T-helper 1 cell treated with Interleukin-12 subunit alpha and Interleukin-12 subunit beta and Interleukin-4 antibody, amounts not matched to agents 30 μg/mL and 1 μg/mL, for 36 hours (primary cell): ENCODE results near the gene TREX2.

Experiments
- H3K27ac Mint-ChIP-seq: one replicate; pipeline ENCODE4 v1.8.0; 2021; ENCODE audit warnings: mild to moderate bottlenecking, mixed read lengths
- H3K27me3 Mint-ChIP-seq: one replicate; pipeline ENCODE4 v1.8.0; 2021; ENCODE audit warnings: low read depth, mixed read lengths
- H3K36me3 Mint-ChIP-seq: one replicate; pipeline ENCODE4 v1.8.0; 2021; ENCODE audit warnings: low read depth, mixed read lengths
- H3K4me1 Mint-ChIP-seq: one replicate; pipeline ENCODE4 v1.8.0; 2021; ENCODE audit warnings: low read depth, mixed read lengths
- H3K4me3 Mint-ChIP-seq: one replicate; pipeline ENCODE4 v1.8.0; 2021; ENCODE audit warnings: mild to moderate bottlenecking, moderate library complexity, mixed read lengths
- H3K9me3 Mint-ChIP-seq: one replicate; pipeline ENCODE4 v1.8.0; 2021; ENCODE audit warnings: mixed read lengths

The TREX2 gene

GRCh38 chrX:153468008-153468580, 22.2 kb upstream of the TREX2 start:
- Mint-ChIP-seq H3K4me3 (peak overlapping the region; percentile 10), H3K27ac (no peak overlapping the region), H3K27me3 (no peaks in the 10 kb centered on the region), H3K4me1 (peaks cover 5% of the 10 kb centered on the region), H3K36me3 (no peaks in the 10 kb centered on the region), H3K9me3 (no peaks in the 10 kb centered on the region)

- no peaks in the 10 kb centered on the region for H3K9me3 Mint-ChIP-seq
- H3K4me3 Mint-ChIP-seq, result no peak overlapping the region
- peaks cover 1% of the 10 kb centered on the region for H3K36me3 Mint-ChIP-seq
- H3K4me1 Mint-ChIP-seq, result peaks cover 2% of the 10 kb centered on the region
- H3K27ac Mint-ChIP-seq, result no peak overlapping the region
- no peaks in the 10 kb centered on the region for H3K27me3 Mint-ChIP-seq
These were observed 20.0 kb upstream of the TREX2 start for GRCh38 chrX:153465691-153466380.

- Mint-ChIP-seq H3K36me3 (peaks cover 5% of the 10 kb centered on the region), H3K4me1 (no peaks in the 10 kb centered on the region), H3K9me3 (no peaks in the 10 kb centered on the region), H3K27ac (no peak overlapping the region), H3K4me3 (no peak overlapping the region), H3K27me3 (no peaks in the 10 kb centered on the region)
These were observed 18.3 kb upstream of the TREX2 start for GRCh38 chrX:153464116-153464515.

GRCh38 chrX:153463556-153463955, 17.7 kb upstream of the TREX2 start:
- no peak overlapping the region for H3K27ac Mint-ChIP-seq
- no peaks in the 10 kb centered on the region for H3K9me3 Mint-ChIP-seq
- H3K4me1 Mint-ChIP-seq, result no peaks in the 10 kb centered on the region
- no peak overlapping the region for H3K4me3 Mint-ChIP-seq
- peaks cover 8% of the 10 kb centered on the region for H3K36me3 Mint-ChIP-seq
- H3K27me3 Mint-ChIP-seq, result no peaks in the 10 kb centered on the region

GRCh38 chrX:153463031-153463430, 17.2 kb upstream of the TREX2 start:
- Mint-ChIP-seq H3K36me3 (peaks cover 8% of the 10 kb centered on the region), H3K27ac (no peak overlapping the region), H3K27me3 (no peaks in the 10 kb centered on the region), H3K4me1 (no peaks in the 10 kb centered on the region), H3K4me3 (no peak overlapping the region), H3K9me3 (no peaks in the 10 kb centered on the region)

GRCh38 chrX:153462291-153462690, 16.4 kb upstream of the TREX2 start:
- Mint-ChIP-seq H3K9me3 (no peaks in the 10 kb centered on the region), H3K4me1 (no peaks in the 10 kb centered on the region), H3K27me3 (no peaks in the 10 kb centered on the region), H3K27ac (no peak overlapping the region), H3K4me3 (no peak overlapping the region), H3K36me3 (peaks cover 8% of the 10 kb centered on the region)

GRCh38 chrX:153460826-153461225, 15.0 kb upstream of the TREX2 start:
- peaks cover 8% of the 10 kb centered on the region for H3K36me3 Mint-ChIP-seq
- no peaks in the 10 kb centered on the region for H3K9me3 Mint-ChIP-seq
- no peaks in the 10 kb centered on the region for H3K4me1 Mint-ChIP-seq
- no peak overlapping the region for H3K4me3 Mint-ChIP-seq
- H3K27ac Mint-ChIP-seq, result no peak overlapping the region
- H3K27me3 Mint-ChIP-seq, result no peaks in the 10 kb centered on the region

- H3K27ac Mint-ChIP-seq, result no peak overlapping the region
- H3K36me3 Mint-ChIP-seq, result peaks cover 8% of the 10 kb centered on the region
- H3K9me3 Mint-ChIP-seq, result no peaks in the 10 kb centered on the region
- no peaks in the 10 kb centered on the region for H3K4me1 Mint-ChIP-seq
- H3K4me3 Mint-ChIP-seq, result no peak overlapping the region
- no peaks in the 10 kb centered on the region for H3K27me3 Mint-ChIP-seq
These were observed 14.1 kb upstream of the TREX2 start for GRCh38 chrX:153459986-153460385.

- no peaks in the 10 kb centered on the region for H3K27me3 Mint-ChIP-seq
- H3K4me3 Mint-ChIP-seq, result no peak overlapping the region
- no peaks in the 10 kb centered on the region for H3K4me1 Mint-ChIP-seq
- peaks cover 8% of the 10 kb centered on the region for H3K36me3 Mint-ChIP-seq
- H3K9me3 Mint-ChIP-seq, result no peaks in the 10 kb centered on the region
- no peak overlapping the region for H3K27ac Mint-ChIP-seq
These were observed 12.6 kb upstream of the TREX2 start for GRCh38 chrX:153458476-153458875.

- H3K27me3 Mint-ChIP-seq, result no peaks in the 10 kb centered on the region
- no peaks in the 10 kb centered on the region for H3K9me3 Mint-ChIP-seq
- H3K36me3 Mint-ChIP-seq, result peaks cover 8% of the 10 kb centered on the region
- H3K4me1 Mint-ChIP-seq, result no peaks in the 10 kb centered on the region
- H3K4me3 Mint-ChIP-seq, result no peak overlapping the region
- H3K27ac Mint-ChIP-seq, result no peak overlapping the region
These were observed 12.1 kb upstream of the TREX2 start for GRCh38 chrX:153457827-153458466.

- Mint-ChIP-seq H3K4me1 (no peaks in the 10 kb centered on the region), H3K9me3 (no peaks in the 10 kb centered on the region), H3K27ac (no peak overlapping the region), H3K27me3 (no peaks in the 10 kb centered on the region), H3K36me3 (peaks cover 8% of the 10 kb centered on the region), H3K4me3 (no peak overlapping the region)
These were observed 11.4 kb upstream of the TREX2 start for GRCh38 chrX:153457136-153457825.

GRCh38 chrX:153456704-153457103, 10.8 kb upstream of the TREX2 start:
- Mint-ChIP-seq H3K4me1 (no peaks in the 10 kb centered on the region), H3K9me3 (no peaks in the 10 kb centered on the region), H3K36me3 (peaks cover 8% of the 10 kb centered on the region), H3K4me3 (no peak overlapping the region), H3K27ac (no peak overlapping the region), H3K27me3 (no peaks in the 10 kb centered on the region)

GRCh38 chrX:153456161-153456560, 10.3 kb upstream of the TREX2 start:
- Mint-ChIP-seq H3K4me1 (no peaks in the 10 kb centered on the region), H3K9me3 (no peaks in the 10 kb centered on the region), H3K27ac (no peak overlapping the region), H3K4me3 (no peak overlapping the region), H3K27me3 (no peaks in the 10 kb centered on the region), H3K36me3 (peaks cover 8% of the 10 kb centered on the region)

GRCh38 chrX:153455571-153455970, 9.7 kb upstream of the TREX2 start:
- H3K27me3 Mint-ChIP-seq, result no peaks in the 10 kb centered on the region
- H3K27ac Mint-ChIP-seq, result no peak overlapping the region
- H3K4me3 Mint-ChIP-seq, result no peak overlapping the region
- H3K4me1 Mint-ChIP-seq, result no peaks in the 10 kb centered on the region
- H3K36me3 Mint-ChIP-seq, result peaks cover 6% of the 10 kb centered on the region
- no peaks in the 10 kb centered on the region for H3K9me3 Mint-ChIP-seq
